Fibroblast of skin of abdomen (primary cell): Measurements from ENCODE around the gene ARRDC2.

Source experiments
- DNase-seq: peaks from one replicate; pipeline ENCODE4 v3.0.0-alpha.2; 2013

ARRDC2 gene

DNA sequence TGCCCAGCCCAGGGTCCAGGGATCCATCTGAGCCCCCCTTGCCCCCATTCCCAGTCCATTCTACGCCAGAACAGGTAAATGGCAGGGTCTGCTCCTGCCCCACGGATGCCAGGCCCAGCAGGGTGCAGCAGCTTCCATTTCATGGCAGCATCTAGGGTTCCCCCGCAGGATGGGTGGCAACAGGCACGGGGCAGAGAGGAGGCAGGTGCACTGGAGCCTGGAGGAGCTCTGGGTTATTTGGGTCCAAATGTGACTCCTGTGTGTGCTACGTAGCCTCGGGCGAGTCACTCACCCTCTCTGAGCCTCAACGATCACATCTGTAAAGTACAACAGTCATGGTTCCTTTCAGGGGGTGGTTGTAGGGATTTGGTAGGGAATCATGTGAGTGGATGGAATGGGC is 51.3 kb downstream of the ARRDC2 start:
- no peak for DNase-seq

DNA sequence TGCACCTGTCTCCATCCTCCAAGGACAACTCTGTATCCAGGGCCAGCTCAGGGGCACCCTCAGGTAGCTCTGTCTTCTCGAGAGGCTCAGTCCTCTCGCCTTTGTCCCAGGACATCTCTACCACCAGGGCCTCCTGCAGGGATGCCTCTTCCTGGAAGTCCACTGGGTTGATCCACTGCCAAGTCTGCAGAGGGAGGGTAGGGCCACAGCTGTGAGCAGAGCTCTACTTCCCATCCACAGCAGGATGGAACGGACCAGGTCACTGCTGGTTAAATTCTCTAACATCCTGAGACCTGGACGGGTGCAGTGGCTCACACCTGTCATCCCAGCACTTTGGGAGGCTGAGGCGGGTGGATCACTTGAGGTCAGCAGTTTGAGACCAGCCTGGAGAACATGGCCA is 51.9 kb downstream of the ARRDC2 start:
- no peak for DNase-seq

DNA sequence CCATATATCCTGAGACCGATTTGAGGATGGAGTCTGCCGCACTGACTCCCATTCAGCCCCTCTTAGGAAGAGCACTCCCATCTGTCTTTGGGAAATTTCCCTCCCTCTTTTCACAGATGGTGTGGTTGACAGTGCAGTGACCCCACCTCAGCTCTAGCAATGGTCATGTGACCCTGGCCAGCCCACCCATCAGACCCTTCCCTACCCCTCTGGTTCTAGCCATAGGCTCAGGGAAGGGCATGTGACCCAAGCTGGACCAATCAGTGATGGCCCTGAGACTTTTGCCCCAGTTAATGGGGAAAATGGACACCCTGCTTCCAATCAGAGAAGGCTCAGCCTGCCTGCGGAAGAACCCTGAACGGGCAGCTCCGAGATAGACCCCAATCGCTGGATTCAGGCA is 52.5 kb downstream of the ARRDC2 start:
- DNase-seq: no peak

DNA sequence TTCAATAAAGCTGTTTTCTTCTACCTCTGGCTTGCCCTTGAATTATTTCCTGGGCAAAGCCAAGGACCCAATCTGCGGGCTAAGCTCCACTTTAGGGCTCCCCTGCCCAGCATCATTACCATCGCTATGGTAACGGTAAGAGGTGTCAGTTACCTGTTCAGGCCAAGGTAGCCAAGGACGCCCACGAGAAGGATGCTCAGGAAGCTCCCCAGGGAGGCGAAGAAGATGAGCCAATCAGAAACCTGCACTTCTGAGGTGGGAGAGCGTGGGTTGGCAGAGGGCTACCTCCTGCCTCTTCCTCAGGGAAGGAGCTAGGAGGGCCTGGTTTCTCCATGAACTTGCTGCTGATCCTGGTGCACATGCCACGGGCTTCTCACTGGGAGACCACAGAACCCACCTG is 54.1 kb downstream of the ARRDC2 start:
- DNase-seq: no peak

DNA sequence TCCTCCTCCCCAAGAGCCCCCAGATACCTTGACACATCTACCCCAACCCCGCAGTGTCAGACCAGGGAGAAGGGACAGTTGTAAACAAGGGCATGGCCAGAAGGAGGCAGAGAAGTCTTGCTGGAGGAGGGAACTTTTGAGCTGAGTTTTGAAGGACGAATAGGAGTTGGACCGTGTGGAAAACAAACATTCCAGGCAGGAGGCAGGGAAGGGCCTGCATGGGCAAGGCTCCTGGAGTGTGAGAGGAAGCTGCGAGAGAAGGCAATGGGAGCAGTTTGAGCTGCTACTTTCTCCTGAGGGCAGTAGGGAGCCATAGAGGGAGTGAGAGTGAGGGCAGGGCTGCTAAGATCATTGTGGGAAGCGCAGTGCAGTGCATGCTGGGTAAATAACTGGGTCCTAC is 55.5 kb downstream of the ARRDC2 start:
- DNase-seq: no peak
